Activated CD4-positive, alpha-beta T cell treated with anti-CD3 and anti-CD28 coated beads, Interleukin-2, Interleukin-4, amounts not matched to agents 100 ng/mL and 50 ng/mL, durations not matched to agents 16 hours and 8 hours (primary cell): Measurements from ENCODE around the gene CAPN5.

ENCODE experiments used
- DNase-seq: peaks from one replicate; pipeline ENCODE4 v3.0.0-alpha.2; 2020; ENCODE audit warnings: low spot score

The CAPN5 gene

DNA sequence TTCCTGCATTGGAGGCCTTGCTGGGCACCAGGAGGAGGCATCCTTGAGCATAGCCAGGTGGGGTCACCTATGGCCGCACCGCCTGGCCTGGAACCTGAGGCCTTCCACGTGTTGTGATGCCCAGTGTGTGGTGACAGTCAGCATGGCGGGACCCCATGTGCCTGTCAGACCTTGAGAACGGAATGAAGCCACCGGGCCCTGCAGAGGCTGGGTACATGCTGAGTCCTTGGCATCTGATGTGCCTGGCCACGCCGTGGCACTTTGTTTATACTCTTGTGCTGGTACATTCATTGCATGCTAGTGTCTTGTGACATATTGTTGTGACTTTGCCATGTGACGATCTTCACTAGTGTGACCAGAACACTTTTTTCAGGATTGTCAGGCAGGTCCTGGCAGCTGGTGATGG, 52.8 kb downstream of the CAPN5 start:
- DNase-seq = no peak

DNA sequence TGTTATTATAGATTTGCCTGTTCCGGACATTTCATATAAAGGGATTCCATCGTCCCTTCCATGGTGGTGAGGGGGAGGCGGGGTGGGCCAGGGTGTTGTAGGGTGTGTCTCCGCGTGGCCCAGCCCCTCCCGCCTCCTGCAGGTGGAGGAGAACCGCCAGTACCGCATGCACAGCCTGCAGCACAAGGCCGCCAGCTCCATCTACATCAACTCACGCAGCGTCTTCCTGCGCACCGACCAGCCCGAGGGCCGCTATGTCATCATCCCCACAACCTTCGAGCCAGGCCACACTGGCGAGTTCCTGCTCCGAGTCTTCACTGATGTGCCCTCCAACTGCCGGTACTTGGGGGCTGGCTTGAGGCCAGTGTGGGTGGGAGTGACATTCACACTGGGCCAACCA, 53.8 kb downstream of the CAPN5 start:
- no peak for DNase-seq

DNA sequence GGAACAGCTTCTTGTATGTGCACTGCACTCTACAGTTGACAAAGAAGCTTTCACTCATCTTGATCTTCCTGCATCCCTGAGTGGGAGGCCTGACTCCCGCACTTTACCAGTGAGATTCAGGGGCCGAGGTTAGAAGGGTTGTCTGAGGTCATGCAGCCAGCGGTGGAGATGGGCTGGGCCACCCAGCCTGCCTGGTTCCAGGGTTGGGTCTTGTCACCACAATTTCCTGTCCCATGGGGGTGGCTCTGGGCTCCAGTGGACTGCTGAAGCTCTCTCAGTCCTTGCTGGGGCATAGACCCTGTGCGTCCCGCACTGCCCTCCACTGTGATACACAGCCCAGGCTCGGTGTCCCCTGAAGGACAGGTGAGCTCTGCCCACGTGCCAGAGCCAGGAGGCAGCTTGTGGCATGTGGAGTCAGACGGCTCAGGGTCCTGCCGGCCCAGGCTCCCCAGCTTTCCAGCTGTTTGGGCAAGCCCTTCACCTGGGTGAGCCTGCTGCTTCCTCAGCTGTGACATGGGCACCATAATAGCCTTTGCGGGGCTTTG, 54.4 kb downstream of the CAPN5 start:
- no peak for DNase-seq

DNA sequence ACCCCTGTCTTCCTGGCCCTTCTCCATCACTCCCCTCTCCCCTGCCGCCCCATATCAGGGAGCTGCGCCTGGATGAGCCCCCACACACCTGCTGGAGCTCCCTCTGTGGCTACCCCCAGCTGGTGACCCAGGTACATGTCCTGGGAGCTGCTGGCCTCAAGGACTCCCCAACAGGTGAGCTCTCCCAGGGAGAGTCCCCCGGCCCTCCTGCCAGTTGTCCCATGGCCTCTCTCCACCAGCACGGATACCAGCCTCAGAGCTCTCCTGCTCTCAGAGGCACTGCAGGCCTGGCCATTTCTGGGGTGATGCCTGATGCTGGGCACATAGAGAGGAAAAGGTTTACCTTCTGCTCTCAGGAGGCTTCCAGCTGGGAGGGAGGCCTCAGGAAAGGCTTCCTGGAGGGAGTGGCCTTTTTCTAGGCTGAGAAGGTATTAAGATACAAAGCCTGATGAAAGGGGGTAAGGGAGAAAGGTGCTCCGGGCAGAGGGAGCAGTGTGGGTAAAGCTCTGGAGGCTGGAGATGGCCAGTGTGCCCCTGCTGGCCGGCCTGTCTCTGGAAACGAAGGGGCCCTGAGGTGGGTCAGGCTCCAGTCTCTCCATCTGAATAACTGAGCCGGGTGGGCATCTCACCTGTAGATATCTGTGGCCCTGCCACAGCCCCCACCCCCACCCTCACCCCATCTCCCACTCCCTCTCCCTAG, 55.3 kb downstream of the CAPN5 start:
- no peak for DNase-seq

DNA sequence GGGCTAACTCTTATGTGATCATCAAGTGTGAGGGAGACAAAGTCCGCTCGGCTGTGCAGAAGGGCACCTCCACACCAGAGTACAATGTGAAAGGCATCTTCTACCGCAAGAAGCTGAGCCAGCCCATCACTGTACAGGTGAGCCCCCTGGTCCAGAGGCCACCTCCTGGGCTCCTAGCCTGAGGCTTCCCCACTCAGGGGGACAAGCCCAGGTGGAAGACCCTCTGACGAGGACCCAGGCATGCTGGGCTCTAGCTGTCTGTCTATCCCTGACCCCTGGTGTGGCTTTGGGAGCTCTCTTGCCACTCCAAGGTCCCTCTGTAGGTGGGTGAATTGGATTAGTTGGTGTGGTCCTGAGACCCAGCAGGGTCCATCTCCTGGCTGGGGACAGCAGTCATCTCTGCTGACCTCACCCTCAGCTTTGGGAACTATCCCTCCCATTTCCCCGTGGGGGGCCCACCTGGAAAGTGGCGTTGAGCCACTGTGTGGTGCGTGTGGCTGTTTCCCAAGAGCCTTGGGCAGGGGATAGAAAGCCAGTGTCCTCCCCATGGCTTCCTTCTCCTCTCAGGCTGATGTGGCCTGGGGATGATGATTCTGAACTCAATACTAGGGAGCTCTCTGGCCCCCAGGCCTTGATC, 55.9 kb downstream of the CAPN5 start:
- no peak for DNase-seq

DNA sequence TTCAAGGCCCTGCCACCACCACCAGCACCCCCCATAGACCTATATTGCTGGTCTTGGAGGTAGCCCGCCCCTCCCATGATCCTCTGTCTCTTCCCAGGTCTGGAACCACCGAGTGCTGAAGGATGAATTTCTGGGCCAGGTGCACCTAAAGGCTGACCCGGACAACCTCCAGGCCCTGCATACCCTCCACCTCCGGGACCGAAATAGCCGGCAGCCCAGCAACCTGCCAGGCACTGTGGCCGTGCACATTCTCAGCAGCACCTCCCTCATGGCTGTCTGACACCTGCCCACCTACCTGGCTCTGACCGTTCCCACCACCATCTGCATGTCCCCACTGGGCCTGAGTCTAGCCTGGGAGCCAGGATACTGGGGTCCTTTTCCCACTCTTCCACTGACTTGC, 56.8 kb downstream of the CAPN5 start:
- DNase-seq = no peak

DNA sequence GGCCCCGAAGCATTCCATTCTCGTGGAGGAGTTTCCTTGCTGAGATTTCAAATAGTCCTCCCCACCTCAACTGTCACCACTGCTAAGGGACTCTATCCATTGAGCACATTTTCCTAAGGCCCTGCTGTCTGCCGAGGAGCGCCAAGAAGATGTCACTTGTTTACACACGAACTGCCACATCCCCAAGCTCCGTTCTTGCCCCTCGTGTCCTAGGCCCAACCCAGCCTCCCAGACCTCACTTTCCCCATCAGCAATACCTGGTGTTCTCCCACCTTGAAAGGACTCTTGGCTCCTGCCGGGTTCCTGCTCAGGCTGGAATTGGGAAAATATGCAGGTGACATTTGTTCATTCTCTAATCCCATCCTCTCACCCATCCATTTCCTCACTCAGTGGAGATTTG, 57.3 kb downstream of the CAPN5 start:
- DNase-seq = no peak

DNA sequence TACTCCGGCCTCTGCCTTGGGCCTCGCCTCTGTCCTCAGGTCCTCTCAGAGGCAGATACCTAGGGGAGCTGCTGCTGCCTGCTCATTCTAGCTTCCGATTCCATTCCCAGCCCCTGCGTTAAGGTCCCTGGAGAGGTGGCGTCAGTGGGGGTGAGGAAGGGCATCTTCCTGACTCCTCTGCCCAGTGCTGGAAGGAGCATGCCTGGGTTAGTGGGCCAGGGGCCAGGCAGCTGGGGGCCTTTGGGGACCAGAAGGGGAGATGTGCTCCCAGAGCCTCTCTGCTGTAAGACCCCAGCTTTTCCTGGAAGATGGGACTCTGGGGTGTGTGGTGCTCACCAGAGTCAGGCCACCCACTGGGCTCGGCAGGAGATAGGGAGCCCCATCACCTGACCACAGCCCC, 57.7 kb downstream of the CAPN5 start:
- no peak for DNase-seq

DNA sequence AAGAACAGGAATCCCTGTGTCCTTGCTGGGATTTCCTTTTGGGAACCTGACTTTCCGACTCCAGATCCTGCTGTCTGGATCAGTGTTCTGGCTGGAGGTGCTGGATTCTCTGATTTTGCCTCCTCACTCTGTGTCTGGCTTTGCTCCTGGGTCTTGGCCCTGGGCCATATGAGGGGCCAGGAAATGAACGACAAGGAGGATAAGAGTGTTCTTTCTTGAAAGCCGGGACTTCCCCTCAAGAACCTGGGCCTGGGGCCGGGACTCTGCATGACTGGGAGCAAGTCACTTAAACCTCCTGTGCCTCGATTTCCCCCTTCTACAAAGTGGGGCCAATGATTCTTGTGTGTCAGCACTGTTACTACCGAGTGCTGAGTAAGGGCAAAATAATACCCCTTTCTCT, 58.4 kb downstream of the CAPN5 start:
- no peak for DNase-seq

DNA sequence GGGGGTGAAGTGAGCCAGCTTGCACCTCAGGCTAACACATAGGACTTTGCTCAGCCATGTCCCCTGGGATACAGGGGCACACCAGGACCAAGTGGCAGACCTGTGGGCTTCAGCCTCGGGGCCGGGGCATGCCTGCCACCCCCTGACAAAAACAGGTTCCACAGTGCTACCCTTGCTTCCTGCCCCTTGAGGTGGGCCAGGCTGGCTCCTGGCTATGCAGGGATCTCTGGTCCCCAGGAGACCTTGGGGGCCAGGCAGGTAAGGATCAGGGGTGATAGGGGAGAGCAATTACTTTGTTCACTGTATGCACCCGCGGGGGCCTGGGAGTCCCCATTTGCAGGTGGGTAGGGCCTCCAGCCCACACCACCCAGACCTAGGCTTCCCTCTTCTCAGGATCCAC, 58.9 kb downstream of the CAPN5 start:
- no peak for DNase-seq

DNA sequence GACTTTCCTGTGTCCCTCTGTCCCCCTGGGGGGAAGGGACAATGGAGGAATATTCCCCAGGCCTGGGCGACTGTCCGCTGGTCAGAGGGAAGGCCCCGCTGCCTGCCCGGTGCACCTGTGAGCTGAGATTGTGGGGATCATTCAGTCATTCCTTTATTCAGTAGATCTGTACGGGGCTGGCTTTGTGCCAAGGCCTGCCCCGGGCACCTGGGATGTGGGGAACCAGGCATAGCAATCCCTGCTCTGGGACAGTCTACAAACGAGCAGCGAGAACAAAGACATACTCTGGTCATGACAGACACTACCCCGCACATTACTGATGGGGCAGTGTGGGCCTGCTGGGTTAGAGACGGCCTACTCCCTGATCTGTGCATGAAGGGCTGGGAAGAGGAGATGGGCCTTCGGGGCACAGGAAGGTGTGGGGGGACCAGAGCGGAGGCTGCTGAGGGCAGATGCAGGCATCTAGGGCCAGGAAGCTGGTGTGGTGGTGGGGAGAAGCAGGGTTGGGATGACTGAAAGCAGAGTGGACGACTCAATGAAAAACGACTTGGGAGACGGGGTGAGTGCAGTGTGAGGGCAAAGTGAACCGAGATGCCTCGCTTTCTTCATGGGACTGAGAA, 59.5 kb downstream of the CAPN5 start:
- no peak for DNase-seq

DNA sequence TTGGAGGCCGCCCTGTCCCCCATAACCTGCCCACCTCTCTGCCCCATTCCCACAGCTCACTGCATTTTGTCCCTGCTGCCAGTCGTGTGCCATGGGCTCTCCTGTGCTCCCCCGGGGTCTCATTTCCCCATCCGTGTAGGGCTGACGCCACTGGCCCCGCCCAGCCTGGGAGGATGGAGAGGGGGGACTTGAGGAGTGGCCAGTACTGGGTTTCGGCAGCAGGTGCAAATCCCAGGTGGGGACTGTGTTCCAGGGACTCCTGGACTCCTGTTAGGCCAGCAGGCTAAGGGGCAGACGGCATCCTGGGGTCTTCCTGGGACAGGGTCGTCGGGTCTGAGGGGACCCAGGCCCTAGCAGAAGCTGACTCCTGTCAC, 60.1 kb downstream of the CAPN5 start:
- no peak for DNase-seq

DNA sequence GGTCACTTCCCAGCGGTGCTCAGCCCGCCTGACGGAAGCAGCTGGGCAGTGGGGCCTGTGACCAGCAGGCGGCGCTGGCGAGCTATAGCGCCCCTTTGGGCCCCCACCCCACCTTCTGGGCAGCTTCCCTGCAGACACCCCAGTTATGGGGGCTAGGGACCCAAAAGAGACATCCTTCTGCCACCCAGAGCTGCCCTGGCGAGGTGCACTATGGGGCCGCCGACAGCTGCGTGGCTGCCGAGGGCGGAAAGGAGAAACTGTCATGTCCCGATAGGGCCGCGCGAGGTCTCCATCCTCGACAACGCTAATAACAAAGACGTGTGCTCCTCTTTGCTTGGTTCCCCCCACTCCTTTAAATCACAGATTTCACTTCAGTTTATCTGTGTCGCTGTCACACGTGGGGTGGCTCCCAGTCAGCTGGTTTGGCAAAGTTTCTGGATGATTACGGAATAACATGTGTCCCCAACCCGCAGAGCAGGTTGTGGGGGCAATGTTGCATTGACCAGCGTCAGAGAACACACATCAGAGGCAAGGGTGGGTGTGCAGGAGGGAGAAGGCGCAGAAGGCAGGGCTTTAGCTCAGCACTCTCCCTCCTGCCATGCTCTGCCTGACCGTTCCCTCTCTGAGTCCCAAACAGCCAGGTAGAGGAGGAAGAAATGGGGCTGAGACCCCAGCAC, 60.6 kb downstream of the CAPN5 start:
- peak; percentile 39 for DNase-seq

DNA sequence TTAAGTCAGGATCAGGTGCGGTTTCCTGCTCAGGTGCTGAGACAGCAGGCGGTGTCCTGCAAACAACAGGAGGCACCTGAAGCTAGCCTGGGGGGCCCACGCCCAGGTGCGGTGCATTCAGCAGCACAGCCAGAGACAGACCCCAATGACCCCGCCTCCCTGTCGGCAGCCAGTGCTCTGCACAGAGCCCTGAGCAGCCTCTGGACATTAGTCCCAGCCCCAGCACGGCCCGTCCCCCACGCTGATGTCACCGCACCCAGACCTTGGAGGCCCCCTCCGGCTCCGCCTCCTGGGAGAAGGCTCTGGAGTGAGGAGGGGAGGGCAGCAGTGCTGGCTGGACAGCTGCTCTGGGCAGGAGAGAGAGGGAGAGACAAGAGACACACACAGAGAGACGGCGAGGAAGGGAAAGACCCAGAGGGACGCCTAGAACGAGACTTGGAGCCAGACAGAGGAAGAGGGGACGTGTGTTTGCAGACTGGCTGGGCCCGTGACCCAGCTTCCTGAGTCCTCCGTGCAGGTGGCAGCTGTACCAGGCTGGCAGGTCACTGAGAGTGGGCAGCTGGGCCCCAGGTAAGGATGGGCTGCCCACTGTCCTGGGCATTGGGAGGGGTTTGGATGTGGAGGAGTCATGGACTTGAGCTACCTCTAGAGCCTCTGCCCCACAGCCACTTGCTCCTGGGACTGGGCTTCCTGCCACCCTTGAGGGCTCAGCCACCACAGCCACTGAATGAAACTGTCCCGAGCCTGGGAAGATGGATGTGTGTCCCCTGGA, 61.3 kb downstream of the CAPN5 start, which contains the start of gene MYO7A:
TSS of gene MYO7A (plus strand) at position 327 of the 772 bp plus-strand sequence. CDS start 2,389 bp downstream, outside the sequence.
- no peak for DNase-seq

DNA sequence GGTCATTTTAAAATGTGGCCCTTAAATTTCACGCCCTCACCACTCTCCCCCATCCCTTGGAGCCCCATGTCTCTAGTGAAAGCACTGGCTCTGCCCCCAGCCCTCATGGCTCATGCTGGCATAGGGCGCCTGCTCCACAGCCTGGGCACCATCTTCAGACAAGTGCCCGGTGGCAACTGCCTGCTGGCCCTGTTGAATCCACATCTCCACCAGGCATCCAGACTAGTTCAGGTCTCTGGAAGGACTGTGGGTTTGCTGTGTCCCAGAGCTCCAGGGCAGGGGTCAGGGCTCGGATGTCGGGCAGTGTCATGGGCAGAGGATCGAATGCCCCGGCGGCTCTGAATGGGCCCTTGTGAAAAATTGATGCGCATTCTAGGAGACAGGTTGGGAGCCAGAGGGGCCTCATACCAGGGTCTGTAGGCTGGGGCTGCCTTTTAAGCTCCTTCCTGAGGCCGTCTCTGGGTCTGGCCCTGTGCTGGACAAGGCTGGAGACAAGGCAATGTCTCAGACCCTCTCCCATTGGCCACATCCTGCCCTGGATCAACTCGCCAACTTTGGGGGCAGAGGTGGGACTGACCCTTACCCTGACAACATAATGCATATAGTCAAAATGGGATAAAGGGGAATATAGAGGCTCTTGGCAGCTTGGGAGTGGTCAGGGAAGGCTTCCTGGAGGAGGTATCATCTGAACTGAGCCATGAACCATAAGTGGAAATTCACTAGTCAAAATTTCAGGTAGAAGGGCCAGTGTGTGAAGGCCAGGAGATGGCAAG, 62.5 kb downstream of the CAPN5 start:
- DNase-seq = no peak

DNA sequence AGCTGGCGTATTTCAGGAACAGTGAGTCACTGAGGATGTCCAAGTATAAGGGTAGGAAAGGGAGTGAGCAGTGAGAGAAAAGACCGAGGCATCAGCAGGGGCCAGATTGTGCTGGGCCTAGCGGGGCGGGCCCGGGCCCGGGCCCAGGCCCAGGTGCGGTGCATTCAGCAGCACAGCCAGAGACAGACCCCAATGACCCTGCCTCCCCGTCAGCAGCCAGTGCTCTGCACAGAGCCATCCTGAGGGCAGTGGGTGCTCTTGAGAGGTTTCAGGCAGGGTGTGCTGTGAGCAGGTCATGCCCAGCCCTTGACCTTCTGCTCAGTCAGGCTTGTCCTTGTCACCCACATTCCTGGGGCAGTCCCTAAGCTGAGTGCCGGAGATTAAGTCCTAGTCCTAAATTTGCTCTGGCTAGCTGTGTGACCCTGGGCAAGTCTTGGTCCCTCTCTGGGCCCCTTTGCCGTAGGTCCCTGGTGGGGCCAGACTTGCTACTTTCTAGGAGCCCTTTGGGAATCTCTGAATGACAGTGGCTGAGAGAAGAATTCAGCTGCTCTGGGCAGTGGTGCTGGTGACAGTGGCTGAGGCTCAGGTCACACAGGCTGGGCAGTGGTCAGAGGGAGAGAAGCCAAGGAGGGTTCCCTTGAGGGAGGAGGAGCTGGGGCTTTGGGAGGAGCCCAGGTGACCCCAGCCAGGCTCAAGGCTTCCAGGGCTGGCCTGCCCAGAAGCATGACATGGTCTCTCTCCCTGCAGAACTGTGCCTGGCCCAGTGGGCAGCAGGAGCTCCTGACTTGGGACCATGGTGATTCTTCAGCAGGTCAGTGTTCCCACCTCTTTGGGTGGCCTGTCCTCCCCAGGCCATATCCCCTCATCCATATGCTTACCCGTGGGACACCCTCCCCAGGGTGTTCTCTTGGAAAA, 63.3 kb downstream of the CAPN5 start:
- no peak for DNase-seq

DNA sequence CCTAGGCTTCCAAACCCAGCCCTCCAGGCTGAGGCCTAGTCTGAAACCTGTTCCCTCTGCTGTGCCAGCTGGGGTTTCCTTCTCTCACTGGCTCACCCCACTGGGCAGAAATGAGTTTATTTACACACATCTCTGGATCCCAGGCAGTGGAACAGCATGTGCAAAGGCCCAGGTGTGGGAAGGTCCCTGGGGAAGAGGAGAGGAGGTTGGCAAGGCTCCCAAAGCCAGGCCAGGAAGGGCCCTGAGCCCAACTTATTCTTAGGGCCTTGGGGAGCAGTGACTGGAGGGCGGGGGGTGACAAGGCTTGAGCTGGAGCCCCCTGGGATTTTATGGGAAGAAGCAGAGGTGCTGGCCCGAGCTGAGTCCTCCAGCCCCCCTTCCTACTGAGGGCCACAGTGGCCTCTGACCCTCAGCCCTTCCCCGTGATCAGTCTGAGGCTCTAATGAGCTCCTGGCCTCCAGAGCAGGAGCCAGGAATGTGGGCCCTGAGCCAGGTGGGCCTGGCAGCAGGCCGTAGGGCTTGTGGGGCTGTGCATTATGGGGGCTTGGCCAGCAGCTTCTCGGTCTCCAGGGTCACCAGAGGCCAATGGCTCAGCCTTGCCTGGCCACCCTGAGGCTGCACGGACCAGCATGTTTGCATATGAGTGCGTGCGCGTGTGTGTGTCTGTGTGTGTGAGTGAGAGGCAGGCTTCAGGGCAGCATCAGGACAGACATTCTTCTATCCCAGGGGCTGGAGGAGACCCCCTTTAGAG, 64.2 kb downstream of the CAPN5 start:
- DNase-seq = no peak

DNA sequence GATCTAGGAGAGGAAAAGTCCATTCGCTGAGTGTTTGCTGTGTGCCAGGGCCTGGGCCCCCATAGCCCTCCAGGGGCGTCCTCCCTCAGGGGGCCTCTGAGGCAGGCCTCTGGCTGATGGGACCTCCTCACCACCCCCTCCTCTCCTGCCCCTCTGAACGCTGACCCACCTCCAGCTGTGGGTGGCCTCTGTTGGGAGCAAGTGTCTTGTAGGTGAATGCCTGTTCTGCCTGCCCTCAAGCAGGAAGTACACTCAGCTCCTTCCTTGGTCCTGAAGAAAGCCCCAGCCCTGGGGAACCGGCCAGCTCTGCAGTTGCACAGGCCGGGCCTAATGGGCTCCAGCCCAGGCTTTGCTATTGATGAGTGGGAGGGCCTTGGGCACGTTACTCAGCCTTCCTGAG, 64.8 kb downstream of the CAPN5 start:
- DNase-seq = no peak

DNA sequence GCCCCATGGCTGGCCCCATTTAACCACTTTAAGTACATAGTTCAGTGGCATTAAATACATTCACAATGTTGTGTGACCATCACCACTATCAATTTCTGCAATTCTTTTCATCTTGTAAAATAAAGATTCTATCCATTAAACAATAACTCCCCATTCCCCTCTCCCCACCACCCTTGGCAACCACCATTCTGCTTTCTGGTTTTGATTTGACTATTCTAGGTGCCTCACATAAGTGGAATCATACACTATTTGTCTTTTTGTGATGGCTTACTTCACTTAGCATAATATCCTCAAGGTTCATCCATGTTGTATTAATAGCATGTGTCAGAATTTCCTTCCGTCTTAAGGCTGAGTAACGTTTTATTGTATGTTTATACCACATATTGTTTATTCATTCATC, 68.3 kb downstream of the CAPN5 start:
- no peak for DNase-seq
